HCT116 (cell line): ENCODE measurements around the gene NR6A1. TPM values are rescaled to one million over a fixed set of nuclear protein-coding genes. Genes with fewer than 3 reads are reported as not detected.

Experiments
- ATAC-seq: fragments of 200-7000 bp; cut with Tn5 transposase; 2 replicates; pipeline ENCODE4 v1.9.1; 2020; ENCODE audit warnings: mild to moderate bottlenecking, moderate library complexity
- BruUV-seq: library from RNA; stranded (reverse); fragments of 400-500 nt; replicated peaks from 2 replicates; lab custom pipeline; 2021; lab: Mats Ljungman, UMichigan
- CTCF ChIA-PET: fragments of 300-600 bp; sonication (Branson Sonifier 250); formaldehyde crosslinking; loops from one replicate; lab custom pipeline; 2021; ENCODE audit warnings: antibody characterized with exemption; lab: Charles Lee
- POLR2A ChIA-PET: fragments of 300-600, 350-600 bp; sonication (Branson Sonifier 250); formaldehyde crosslinking; loops from one replicate; lab custom pipeline; 2021; ENCODE audit warnings: antibody characterized with exemption; lab: Charles Lee
- RAD21 ChIA-PET, 2 experiments: fragments of 300-600 bp; sonication (Branson Sonifier 250); formaldehyde crosslinking; loops; one replicate each; lab custom pipeline; 2023; ENCODE audit warnings: low total read pairs in 2 of 2; ENCODE audit not compliant: uncharacterized antibody in 2 of 2, unreplicated experiment in 2 of 2, low non-redundant PET in 1 of 2; lab: Charles Lee
- DNase-seq: peaks from one replicate; pipeline ENCODE4 v3.0.0-alpha.2; 2010; ENCODE audit warnings: low read depth, low spot score
- H2AFZ ChIP-seq: fragments of 200-600 bp; shearing (Covaris generic), sonication (generic); 2 replicates; pipeline ENCODE4 v1.6.1; 2017; ENCODE audit warnings: low read depth, mixed run types, mixed read lengths, antibody characterized with exemption, low read length; ENCODE audit not compliant: poor library complexity, severe bottlenecking
- H3K27ac ChIP-seq: 2 replicates; pipeline ENCODE4 v1.5.1; 2012; ENCODE audit warnings: low read depth, low read length
- H3K27me3 ChIP-seq: fragments of 200-600 bp; sonication (generic); 2 replicates; pipeline ENCODE4 v1.6.1; 2016; ENCODE audit warnings: mixed run types, low read length, mixed read lengths; ENCODE audit not compliant: insufficient read depth
- H3K36me3 ChIP-seq, 2 experiments: fragments of 200-500 bp in 1 of 2; fragments of 200-600 bp in 1 of 2; sonication (Bioruptor generic) in 1 of 2; sonication (generic) in 1 of 2; 2 replicates each; pipeline versions ENCODE4 v1.5.1 to v1.6.1; 2014 to 2016; ENCODE audit warnings: low read length in 2 of 2, inconsistent platforms in 1 of 2, mixed read lengths in 1 of 2, mixed run types in 1 of 2; ENCODE audit not compliant: insufficient read depth in 2 of 2, control insufficient read depth in 1 of 2
- H3K4me1 ChIP-seq, 2 experiments: fragments of 200-600 bp in 1 of 2; sonication (generic) in 1 of 2; 2 replicates each; pipeline versions ENCODE4 v1.5.1 to v1.6.1; 2012 to 2017; ENCODE audit warnings: low read length in 2 of 2, inconsistent platforms in 1 of 2, mild to moderate bottlenecking in 1 of 2, mixed read lengths in 1 of 2, mixed run types in 1 of 2, moderate library complexity in 1 of 2; ENCODE audit not compliant: insufficient read depth in 2 of 2, control insufficient read depth in 1 of 2
- H3K4me2 ChIP-seq: fragments of 200-600 bp; sonication (generic); 2 replicates; pipeline ENCODE4 v1.6.1; 2017; ENCODE audit warnings: mixed run types, low read length, mixed read lengths
- H3K4me3 ChIP-seq, 2 experiments: fragments of 200-600 bp in 1 of 2; sonication (generic) in 1 of 2; replicated peaks in 1 of 2; 2 replicates each; pipeline ENCODE4 v1.5.1; 2011 to 2016; ENCODE audit warnings: low read length in 2 of 2, control low read depth in 1 of 2, low read depth in 1 of 2, mild to moderate bottlenecking in 1 of 2, mixed read lengths in 1 of 2, mixed run types in 1 of 2
- H3K79me2 ChIP-seq: fragments of 200-600 bp; sonication (generic); 2 replicates; pipeline ENCODE4 v1.6.1; 2017; ENCODE audit warnings: mild to moderate bottlenecking, mixed run types, low read length, moderate library complexity, mixed read lengths; ENCODE audit not compliant: insufficient read depth
- H3K9ac ChIP-seq: fragments of 200-600 bp; sonication (generic); 2 replicates; pipeline ENCODE4 v1.6.1; 2016; ENCODE audit warnings: low read length, mixed read lengths
- H3K9me2 ChIP-seq: fragments of 200-600 bp; sonication (generic), shearing (Covaris generic); 2 replicates; pipeline ENCODE4 v1.6.1; 2017; ENCODE audit warnings: mixed run types, mild to moderate bottlenecking, moderate library complexity; ENCODE audit not compliant: insufficient read depth
- H3K9me3 ChIP-seq, 2 experiments: fragments of 200-500 bp in 1 of 2; fragments of 200-600 bp in 1 of 2; sonication (Bioruptor generic) in 1 of 2; sonication (generic) in 1 of 2; 2 replicates each; pipeline ENCODE4 v1.6.1; 2014 to 2017; ENCODE audit warnings: low read length in 2 of 2, mixed read lengths in 2 of 2, inconsistent platforms in 1 of 2, low read depth in 1 of 2, mild to moderate bottlenecking in 1 of 2, mixed run types in 1 of 2, moderate library complexity in 1 of 2; ENCODE audit not compliant: control insufficient read depth in 1 of 2, insufficient read depth in 1 of 2
- H4K20me1 ChIP-seq: fragments of 200-600 bp; sonication (generic), shearing (Covaris generic); 2 replicates; pipeline ENCODE4 v1.6.1; 2017; ENCODE audit warnings: mixed run types, mild to moderate bottlenecking, moderate library complexity; ENCODE audit not compliant: insufficient read depth
- CEBPB ChIP-seq: IDR thresholded peaks from 2 replicates; pipeline ENCODE4 v1.6.1; 2012; ENCODE audit warnings: low read depth
- REST ChIP-seq: IDR thresholded peaks from 2 replicates; pipeline ENCODE4 v1.6.1; 2012; ENCODE audit warnings: low read depth
- SIN3A ChIP-seq: IDR thresholded peaks from 2 replicates; pipeline ENCODE4 v1.6.1; 2012; ENCODE audit warnings: low read depth
- YY1 ChIP-seq: IDR thresholded peaks from 2 replicates; pipeline ENCODE4 v1.6.1; 2011; ENCODE audit warnings: low read length, low read depth, moderate library complexity, mild to moderate bottlenecking; ENCODE audit not compliant: insufficient replicate concordance; ENCODE audit errors: extremely low read depth
- intact Hi-C: fragments of 100-400 bp; cut with micrococcal nuclease; formaldehyde crosslinking; loops from 2 replicates; pipeline ENCODE4 v1.10.0; 2022
- total RNA-seq: library from RNA; stranded (reverse); gene quantifications from one replicate; pipeline ENCODE4 v1.2.1, GENCODE V29; 2021; ENCODE audit not compliant: unreplicated experiment

Gene NR6A1
- total RNA-seq, 1 experiment from 2014 or later: 9.9 TPM

GRCh38 chr9:124501771-124502320 is 269.3 kb downstream of the NR6A1 start:
- ChIA-PET POLR2A (no interaction called here), CTCF (no interaction called here), RAD21 (no interaction called here)
- no peak overlapping the region for H3K9ac ChIP-seq
- intact Hi-C loops: no loop called here
- H3K9me3 ChIP-seq: no peaks in the 10 kb centered on the region
- no peak overlapping the region for H3K4me2 ChIP-seq
- DNase-seq (no peak), ATAC-seq (no peak)
- no peaks in the 10 kb centered on the region for H3K27me3 ChIP-seq
- no peak overlapping the region for H2AFZ ChIP-seq
- H3K27ac ChIP-seq: no peak overlapping the region
- H3K4me1 ChIP-seq: no peaks in the 10 kb centered on the region
- TF ChIP-seq YY1: no peak
- TF ChIP-seq SIN3A: no peak
- no peak for TF ChIP-seq CEBPB
- no peaks in the 10 kb centered on the region for H3K9me2 ChIP-seq
- no peaks in the 10 kb centered on the region for H3K79me2 ChIP-seq
- BruUV-seq: no TSS peak
- no peak overlapping the region for H3K4me3 ChIP-seq
- no peaks in the 10 kb centered on the region for H3K36me3 ChIP-seq
- no peaks in the 10 kb centered on the region for H4K20me1 ChIP-seq

GRCh38 chr9:124500796-124501611 is 270.1 kb downstream of the NR6A1 start:
- Histone ChIP-seq H3K27me3 (no peaks in the 10 kb centered on the region), H3K4me2 (no peak overlapping the region), H3K9me2 (no peaks in the 10 kb centered on the region), H3K4me3 (no peak overlapping the region), H3K27ac (no peak overlapping the region), H3K36me3 (no peaks in the 10 kb centered on the region), H4K20me1 (no peaks in the 10 kb centered on the region), H2AFZ (no peak overlapping the region), H3K9ac (no peak overlapping the region), H3K4me1 (no peaks in the 10 kb centered on the region), H3K79me2 (no peaks in the 10 kb centered on the region), H3K9me3 (no peaks in the 10 kb centered on the region)
- TF ChIP-seq REST: no peak
- ChIA-PET POLR2A (no interaction called here), CTCF (no interaction called here), RAD21 (no interaction called here)
- no TSS peak for BruUV-seq
- intact Hi-C loops: no loop called here
- no peak for ATAC-seq
- DNase-seq: no peak
